ENCODE data around the gene CUX1.
"Not testable (repeated sequence)": the region's sequence is repeated elsewhere in the genome, so short reads cannot be mapped to it uniquely, and the experiment has no call there.

CUX1 gene

DNA sequence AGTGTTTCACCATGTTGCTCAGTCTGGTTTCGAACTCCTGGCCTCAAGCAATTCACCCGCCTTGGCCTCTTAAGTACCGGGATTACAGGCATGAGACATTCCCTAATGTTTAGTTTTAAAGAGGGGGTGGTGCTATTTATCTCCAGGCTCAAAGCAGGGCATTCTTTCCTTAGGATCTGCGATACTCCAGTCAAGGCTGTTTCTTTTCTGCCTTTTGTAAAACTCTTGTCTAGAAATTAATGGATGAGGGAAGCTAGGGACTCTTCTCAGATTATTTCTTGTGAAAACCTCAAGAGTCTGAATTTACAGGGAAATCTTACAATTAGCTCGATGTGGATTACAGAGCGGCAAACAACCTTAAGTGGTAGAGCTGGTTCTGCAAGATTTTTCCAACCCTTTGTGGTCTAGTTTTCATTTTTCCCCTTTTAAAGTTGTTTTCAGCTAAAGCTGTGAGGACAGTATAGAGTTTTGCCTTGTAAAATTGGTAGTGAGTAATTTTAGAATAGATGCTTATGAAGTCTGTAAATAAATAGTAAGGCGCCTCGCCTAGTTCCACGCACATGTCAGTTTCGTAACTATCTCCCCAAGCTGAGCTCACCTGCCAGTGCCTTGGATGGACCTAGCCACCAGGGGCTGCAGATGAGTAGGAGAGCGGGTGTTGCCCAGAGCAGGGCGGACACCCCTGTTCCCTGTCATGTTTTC is 53.1 kb downstream of the CUX1 start:
- DNase-seq: no peak

GRCh38 chr7:101871351-101871750 is 53.9 kb downstream of the CUX1 start:
- no peak for DNase-seq

- DNase-seq: no peak
Observed at GRCh38 chr7:101874028-101874427, 56.6 kb downstream of the CUX1 start.

DNA sequence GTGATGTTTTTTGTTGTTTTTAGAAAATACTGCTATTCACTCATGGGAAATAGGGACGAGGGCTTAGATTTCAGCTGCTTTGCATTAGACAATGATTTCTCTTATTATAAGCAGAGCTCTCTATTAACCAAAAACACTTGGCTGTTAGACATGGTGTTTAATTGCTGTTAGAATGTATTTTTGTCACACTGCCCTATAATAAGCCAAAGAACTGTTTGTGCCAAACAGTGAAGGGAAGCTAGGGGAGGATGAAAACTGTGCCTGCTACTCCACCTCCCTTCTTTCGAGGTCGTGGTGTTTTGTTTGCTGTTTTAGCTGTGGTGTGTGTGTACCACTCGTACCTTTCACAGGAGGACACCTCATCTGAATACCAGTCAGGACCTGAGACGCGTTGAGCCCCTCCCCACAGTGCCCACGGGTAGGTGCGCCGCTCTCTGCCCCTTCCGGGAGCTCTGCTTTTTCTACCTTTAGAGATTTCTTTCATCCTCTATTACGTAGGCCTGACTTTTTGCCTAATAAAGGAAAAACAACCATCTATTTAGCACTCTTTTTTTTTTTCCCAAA is 57.9 kb downstream of the CUX1 start:
- no peak for DNase-seq

DNA sequence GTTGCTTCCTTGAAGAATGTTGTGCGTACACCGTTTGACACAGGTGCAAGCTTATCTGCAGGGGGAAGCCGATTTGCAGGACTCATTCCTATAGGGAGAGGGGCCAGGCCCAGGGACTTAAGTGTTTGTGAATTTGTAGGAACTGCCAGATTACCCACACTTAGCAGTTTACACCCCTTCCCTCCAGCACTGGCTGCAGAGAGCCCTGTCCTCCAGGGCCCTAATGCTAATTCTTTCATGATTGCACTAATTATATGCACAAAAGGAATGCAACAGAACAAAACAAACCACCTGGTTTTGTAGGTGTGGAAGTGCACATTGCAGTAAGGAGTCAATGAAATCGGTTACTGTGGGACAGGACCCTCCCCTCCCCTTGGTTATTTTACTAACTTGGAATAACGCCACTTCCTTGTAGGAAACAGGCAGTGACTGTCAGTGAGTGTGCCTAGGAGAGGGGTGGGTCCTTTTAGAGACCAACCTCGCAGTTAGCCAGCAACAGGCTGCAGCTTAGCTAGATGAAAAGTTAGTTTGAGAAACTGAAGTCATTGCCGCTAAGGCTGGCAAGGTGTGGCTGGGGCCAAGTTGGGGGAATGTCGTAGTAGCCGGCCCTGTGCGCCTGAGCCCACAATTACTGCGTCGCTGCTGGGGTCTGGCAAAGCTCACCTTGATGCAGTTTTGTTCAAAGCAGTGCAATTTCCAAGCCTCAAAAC is 60.6 kb downstream of the CUX1 start:
- DNase-seq: no peak

GRCh38 chr7:101878938-101879337 is 61.5 kb downstream of the CUX1 start:
- no peak for DNase-seq

GRCh38 chr7:101879565-101879964 is 62.1 kb downstream of the CUX1 start:
- DNase-seq: no peak

GRCh38 chr7:101880282-101881054 is 63.0 kb downstream of the CUX1 start:
- DNase-seq: no peak

DNA sequence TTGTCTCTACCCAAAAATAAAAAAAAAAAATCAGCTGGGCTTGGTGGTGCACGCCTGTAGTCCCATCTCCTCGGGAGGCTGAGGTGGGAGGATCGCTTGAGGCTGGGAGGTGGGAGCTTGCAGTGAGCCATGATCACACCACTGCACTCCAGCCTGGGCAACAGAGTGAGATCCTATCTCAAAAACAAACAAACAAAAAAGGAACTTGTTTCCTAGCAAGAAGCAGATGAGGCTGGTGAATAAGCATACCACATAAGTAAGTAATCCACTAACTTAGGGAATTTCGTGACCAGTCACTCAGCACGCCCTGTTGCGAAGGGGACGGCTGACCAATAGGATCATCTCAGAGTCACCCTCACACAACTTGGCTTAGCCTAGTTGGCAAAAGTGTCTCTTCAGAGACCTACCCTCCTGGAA is 64.6 kb downstream of the CUX1 start:
- DNase-seq: no peak

GRCh38 chr7:101882595-101883564 is 65.5 kb downstream of the CUX1 start:
- DNase-seq: no peak

- peak; percentile 8 for DNase-seq
Observed at GRCh38 chr7:101884671-101885596, 67.5 kb downstream of the CUX1 start.

DNA sequence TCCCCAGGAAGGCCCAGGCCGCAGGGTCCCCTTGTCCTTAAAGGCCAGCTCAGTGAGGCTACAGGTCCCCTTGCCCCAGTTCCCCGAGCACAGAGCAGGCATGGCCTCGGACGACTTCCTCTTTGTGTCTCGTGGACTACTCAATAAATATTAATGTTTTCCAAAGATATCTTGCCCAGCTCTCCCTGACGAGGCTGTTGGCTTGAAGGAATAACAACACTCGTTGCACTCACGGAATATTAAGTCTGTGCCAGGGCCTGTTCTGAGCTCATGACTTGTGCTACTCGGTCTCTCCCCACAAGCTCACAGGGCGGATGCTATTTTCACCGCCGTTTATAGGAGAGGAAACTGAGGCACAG is 68.2 kb downstream of the CUX1 start:
- no peak for DNase-seq

DNA sequence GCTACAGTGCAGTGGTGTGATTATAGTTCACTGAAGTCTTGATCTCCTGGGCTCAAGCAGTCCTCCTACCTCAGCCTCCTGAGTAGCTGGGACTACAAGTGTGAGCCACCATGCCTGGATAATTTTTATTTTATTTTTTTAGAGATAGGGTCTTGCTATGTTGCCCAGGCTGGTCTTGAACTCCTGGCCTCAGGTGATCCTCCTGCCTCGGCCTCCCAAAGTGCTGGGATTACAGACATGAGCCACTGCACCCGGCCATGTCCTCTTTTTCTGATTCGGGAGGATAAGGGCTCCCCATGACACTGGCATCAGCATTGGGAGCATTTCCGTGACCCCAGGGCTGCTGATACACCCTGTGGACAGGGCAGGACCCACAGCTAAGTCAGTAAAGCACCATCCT is 69.9 kb downstream of the CUX1 start:
- not testable (repeated sequence) for DNase-seq

DNA sequence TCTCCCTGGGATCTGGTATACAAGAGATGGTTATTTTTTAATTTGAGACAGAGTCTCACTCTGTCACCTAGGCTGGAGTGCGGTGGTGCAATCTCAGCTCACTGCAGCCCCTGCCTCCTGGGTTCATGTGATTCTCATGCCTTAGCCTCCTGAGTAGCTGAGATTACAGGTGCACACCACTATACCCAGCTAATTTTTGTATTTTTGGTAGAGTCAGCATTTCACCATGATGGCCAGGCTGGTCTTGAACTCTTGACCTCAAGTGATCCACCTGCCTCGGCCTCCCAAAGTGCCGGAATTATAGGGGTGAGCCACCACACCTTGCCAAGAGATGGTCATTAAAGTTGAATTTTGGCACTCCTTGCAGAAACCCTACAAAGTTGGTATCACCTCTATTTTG is 71.1 kb downstream of the CUX1 start:
- not testable (repeated sequence) for DNase-seq

DNA sequence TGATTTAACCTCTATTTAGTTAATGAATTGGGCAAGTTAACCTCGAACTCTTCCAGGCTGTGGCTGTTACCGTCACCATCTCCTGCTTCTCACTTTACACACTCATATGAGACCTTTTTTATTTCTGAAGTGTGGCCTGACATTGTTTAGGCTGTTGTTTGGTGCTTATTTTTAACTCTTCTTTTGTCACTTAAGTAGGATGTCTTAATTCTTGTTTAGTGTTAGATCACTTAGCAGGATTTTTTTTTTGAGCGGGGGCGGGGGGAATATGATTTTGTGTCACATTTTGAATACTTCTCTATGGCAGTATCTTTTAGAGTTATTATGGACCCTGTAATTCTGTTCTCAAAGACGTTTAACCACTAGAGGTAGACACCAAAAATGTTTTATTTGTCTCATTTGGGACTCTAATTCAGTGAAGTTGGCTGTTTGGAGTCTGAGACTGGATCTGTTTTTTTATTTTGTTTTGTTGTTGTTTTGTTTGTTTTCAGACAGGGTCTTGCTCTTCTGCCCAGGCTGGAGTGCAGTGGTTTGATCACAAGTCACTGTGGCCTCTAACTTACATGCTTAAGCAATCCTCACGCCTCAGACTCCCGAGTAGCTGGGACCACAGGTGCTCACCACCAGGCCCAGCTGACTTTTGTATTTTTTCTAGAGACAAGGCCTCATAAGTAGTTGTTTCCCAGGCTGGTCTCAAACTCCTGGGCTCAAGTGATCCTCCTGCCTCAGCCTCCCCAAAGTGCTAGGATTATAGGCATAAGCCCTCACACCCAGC is 73.5 kb downstream of the CUX1 start:
- no peak for DNase-seq

DNA sequence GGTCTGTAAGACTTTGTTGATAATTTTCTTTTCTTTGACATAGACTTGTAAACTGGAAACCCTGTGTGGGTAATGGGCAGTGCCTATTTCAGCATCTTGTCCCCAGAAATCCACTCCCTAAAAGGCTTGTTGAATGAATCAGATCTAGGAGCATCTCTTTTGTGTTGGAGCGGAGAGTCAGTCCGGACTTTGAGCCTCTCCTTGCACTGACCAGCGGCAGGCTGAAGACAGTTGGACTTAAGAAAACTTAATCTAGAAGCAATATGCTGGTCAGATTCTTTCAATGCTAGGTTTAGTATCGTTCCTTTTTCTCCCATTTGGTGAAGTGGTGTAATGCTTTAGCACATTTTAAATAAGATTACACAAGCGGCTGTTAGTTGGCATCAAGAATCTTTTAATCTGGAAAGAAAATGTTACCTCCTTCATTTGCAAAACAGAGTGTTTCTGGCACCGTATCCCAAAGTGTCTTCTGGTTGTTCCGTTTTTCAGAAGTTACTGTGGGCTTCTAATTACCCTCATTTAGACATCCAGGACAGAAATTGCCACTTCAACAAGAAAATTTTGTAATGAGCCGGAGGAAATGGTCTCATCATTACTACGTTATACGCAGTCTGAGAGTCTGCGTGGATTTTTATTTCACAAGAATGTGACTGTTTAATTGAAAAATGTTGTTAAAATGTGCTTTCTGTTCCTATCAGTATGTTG is 74.7 kb downstream of the CUX1 start:
- no peak for DNase-seq

DNA sequence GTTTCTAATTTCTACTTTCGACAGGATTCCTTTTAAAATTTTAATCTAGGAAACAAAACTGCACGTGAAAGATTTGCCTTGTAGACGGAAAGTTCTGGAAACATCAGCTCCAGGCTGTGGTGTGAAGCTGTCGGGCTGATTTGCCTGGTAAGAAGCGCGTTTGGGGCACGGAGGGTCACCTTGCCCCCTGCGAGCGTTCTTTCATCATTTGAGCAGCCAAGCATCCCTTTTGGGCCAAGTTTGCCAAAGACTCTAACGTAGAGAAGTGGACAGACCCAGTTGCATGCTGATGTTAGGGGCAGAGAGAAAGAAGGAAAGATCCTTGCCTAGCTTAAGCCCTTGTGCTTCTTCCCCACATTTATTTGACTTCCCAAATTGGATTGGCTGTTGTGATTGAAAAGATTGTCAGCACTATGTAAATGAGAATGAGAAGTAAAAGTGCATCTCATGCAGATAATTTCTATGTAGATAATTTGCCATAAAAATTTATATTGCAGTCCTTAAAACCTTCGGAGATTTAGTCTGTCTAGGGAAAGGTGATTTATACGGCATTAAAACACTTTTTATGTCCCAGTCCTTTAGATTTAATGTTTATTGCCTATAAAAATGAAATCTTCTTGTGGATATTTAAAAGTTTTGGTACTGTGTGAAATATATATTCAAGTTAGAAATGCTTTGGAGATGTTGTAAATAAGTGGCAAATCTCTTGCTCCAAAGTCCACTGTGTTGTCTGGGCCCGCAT is 76.1 kb downstream of the CUX1 start:
- DNase-seq: no peak

- no peak for DNase-seq
Observed at GRCh38 chr7:101896316-101896715, 78.9 kb downstream of the CUX1 start.

DNA sequence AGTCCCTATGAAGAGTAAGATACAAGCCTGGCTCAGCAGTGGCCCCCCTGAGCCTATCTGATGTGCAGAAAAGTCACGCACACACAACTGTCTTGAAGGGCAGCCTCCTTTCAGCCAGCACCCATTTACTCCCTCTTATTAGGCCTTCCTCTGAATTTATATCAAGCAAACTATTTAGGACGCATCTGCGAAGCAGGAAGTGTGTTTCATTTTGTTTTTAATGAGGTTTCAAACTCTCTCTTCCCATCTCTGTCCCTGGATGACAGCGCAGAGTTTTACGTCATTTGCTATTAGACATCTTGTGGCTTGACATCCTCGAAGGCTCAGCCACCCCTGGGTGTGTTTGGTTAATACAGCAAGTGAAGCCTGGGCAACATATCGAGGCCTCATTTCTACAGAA is 79.5 kb downstream of the CUX1 start:
- no peak for DNase-seq
